HG03095 (cell line): ENCODE data around the gene SCFD1.

Experiments
- ATAC-seq: cut with Tn5 transposase; IDR thresholded peaks from one replicate; pipeline ENCODE4 v1.9.1; 2021; ENCODE audit warnings: moderate library complexity; ENCODE audit not compliant: unreplicated experiment

SCFD1 gene

GRCh38 chr14:30753452-30753851, 131.3 kb downstream of the SCFD1 start:
- ATAC-seq: no peak

- no peak for ATAC-seq
Measured at GRCh38 chr14:30754778-30755177, 132.7 kb downstream of the SCFD1 start.

DNA sequence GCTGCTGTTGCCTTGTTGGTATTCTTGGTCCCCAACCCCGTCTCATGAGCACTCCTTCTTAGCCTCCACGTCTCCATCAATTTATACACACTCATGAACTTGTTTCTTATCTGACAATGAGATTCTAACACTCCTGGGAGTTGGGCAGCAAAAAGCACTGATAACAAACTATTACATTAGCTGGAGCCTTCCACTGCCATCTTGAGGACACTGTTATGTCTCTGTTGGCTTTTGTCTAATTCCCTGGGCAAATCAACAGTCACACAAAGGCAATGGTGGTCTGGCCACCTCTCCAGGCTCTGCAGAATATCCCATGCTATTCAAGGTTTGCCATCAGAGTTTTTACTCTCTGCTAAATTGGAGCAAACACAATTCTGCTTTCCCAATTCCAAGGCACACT, 134.5 kb downstream of the SCFD1 start:
- no peak for ATAC-seq

DNA sequence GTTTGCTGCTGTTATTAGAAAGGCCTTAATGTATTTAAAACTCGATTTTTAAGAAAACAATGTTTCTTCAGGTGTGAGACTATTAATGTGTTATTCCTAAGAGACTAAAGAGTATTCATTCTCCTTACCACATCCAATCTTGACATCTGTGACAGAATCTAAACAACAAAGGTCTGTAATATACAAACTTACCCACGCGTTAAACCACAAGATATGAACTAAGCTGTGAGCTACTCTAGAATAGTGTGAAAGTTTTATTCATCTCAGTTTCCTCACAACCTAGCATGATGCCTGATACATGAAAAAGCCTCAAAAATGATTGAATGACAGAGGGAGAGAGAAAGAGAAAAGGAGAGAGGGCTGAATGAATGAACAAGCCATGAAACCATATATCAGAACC, 135.0 kb downstream of the SCFD1 start:
- no peak for ATAC-seq

- no peak for ATAC-seq
Measured at GRCh38 chr14:30759172-30760125, 137.3 kb downstream of the SCFD1 start.

- no peak for ATAC-seq
Measured at GRCh38 chr14:30763891-30764290, 141.8 kb downstream of the SCFD1 start.

DNA sequence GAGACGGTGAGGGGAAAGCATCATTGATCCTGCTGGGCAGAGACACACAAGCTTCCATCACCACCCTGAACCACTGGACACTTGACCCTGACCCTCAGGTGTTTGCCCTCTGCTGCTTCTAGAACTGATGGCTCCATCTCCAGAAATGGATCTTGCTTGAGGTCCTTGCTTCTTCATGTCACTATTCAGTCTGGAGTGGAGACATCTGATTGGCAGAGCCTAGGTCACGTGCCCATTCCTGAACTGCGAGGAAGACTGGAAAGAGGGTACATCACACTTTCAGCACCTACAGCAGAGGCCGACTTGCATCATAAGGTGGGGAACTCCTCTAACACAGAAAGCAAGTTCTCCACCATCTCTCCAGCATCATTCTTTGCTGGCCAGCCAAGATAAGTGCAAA, 145.5 kb downstream of the SCFD1 start:
- ATAC-seq: no peak

DNA sequence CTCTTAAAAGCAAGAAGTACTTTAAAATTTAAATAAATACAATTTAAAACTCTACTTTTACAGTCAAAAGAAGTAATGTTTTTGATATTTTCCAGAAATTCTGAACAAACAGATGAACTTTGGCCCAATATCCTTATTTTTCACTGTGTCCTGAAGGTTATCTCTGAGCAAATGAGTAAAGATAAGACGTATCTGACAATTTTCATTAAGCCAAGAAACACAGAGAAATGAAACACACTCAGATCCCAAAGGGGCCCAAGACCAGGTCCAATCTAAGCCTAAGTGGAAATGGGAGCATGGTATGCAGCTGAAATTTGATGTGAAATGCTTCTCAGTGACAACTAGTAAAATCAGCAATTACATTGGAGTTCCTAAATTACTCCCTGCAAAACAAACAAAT, 146.7 kb downstream of the SCFD1 start:
- ATAC-seq: no peak

DNA sequence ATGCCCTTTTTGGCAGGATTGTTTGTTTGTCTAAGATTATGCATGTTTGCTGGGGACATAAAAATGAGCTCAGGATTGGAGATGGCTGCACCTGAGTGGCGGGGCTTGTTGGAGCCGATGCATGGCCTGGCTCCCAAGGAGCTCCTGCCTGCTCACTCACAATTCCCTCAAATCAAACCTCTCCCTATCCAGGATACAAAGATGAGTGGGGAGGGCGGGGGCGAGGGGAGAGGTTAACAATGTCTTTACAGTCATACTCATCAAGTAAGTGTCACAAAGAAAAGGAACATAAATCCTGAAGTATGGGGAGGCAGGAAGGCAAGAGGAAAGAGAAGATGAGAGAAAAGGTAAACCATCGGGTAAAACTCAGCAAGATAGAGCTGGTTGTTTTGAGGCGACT, 148.3 kb downstream of the SCFD1 start:
- ATAC-seq: no peak

GRCh38 chr14:30771595-30771994, 149.5 kb downstream of the SCFD1 start:
- no peak for ATAC-seq

DNA sequence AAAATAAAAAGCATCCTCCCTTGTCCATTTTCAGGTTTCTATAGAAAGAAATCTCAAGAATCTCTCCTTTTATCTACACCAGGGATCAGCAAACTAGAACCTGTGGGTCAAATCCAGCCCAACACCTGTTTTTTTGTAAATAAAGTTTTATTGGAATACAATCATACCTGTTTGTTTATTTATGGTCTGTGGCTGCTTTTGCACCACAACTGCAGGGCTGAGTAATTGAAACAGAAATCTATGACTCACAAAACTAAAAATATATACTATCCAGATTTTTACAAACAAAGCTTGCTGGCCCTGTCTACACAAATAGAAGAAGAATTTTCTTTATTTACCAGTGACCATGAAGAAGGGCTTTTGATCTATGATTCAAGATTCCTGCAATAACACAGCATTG, 157.1 kb downstream of the SCFD1 start:
- ATAC-seq: no peak
